Keratinocyte (primary cell): ENCODE results near the gene ZC3H13.

ENCODE experiments used
- CTCF ChIP-seq, 3 experiments: IDR thresholded peaks in 1 of 3; conservative IDR thresholded peaks in 1 of 3; optimal IDR thresholded peaks in 1 of 3; 2 replicates in 2 of 3; 3 replicates in 1 of 3; pipeline versions ENCODE3 to v1.5.1; 2011; ENCODE audit warnings: low read length in 3 of 3, mild to moderate bottlenecking in 3 of 3, moderate library complexity in 2 of 3, control low read depth in 1 of 3, inconsistent platforms in 1 of 3; ENCODE audit not compliant: insufficient read depth in 2 of 3; ENCODE audit errors: extremely low read depth in 1 of 3
- EZH2 ChIP-seq: IDR thresholded peaks from one replicate; pipeline ENCODE4 v1.6.1; 2012; ENCODE audit warnings: inconsistent platforms, mild to moderate bottlenecking, low read length, moderate library complexity

GRCh38 chr13:46097663-46098062 is 45.1 kb upstream of the ZC3H13 start:
- TF ChIP-seq CTCF (optimal IDR thresholded peaks at IDR 0.05 in 1 of 3, IDR thresholded peaks at IDR 0.05 in 1 of 3, conservative IDR thresholded peaks at IDR 0.05 in 1 of 3; ENCODE audit: extremely low read depth in 1 of 3, insufficient read depth in 2 of 3, low read length in 3 of 3) = no peak
- no peak for TF ChIP-seq EZH2
